Cardiac atrium fibroblast (primary cell): ENCODE data around the gene IL17RB. TPM values are rescaled to one million over a fixed set of nuclear protein-coding genes. Genes with fewer than 3 reads are reported as not detected.

Experiments used
- total RNA-seq: library from RNA; depleted of rRNA; stranded (reverse); fragments of >200 nt; gene quantifications from 2 replicates; pipeline ENCODE4 v1.2.3, GENCODE V29; 2015

Gene IL17RB
- total RNA-seq: not detected in 2 replicates

GRCh38 chr3:53846134-53846850 lies at the start of gene IL17RB, which contains the start of gene CHDH:
Gene IL17RB (plus strand): TSS chr3:53846568. CDS start chr3:53846589, 21 bp downstream.
Gene CHDH (minus strand): TSS chr3:53846419. CDS start chr3:53824008, 22,411 bp downstream.

GRCh38 chr3:53881691-53882593 lies 35.6 kb downstream of the IL17RB start, which contains the start of gene ACTR8:
Gene ACTR8 (minus strand): TSS chr3:53882152. CDS start chr3:53882101, 51 bp downstream.

GRCh38 chr3:53891497-53892285 lies 45.3 kb downstream of the IL17RB start, which contains the start of gene SELENOK:
Gene SELENOK (minus strand): TSS chr3:53891859.

Other genes with a start within 250 kb of the IL17RB start
- under 0.01 TPM in 1 of 2 replicates, not detected in the other for gene CHDH, start 149 bp upstream of the IL17RB start, total RNA-seq
- 22.7 and 45.0 TPM in 2 replicates for gene ACTR8, start 35.6 kb downstream of the IL17RB start, total RNA-seq
- gene SELENOK, start 45.3 kb downstream of the IL17RB start, total RNA-seq: 31.8 and 36.1 TPM in 2 replicates